ENCODE measurements around the gene SPAG16. TPM values are rescaled to one million over a fixed set of nuclear protein-coding genes. Genes with fewer than 3 reads are reported as not detected.

Gene SPAG16
- total RNA-seq, 2 donors from 2014 or later = 27.1 to 29.2 TPM

GRCh38 chr2:213764849-213765248 is 480.6 kb downstream of the SPAG16 start:
- Histone ChIP-seq H3K27ac (no peak overlapping the region), H3K9me3 (no peaks in the 10 kb centered on the region), H3K36me3 (no peaks in the 10 kb centered on the region), H3K27me3 (replicated peaks; ENCODE audit: insufficient read depth) (no peaks in the 10 kb centered on the region), H3K4me1 (replicated peaks) (no peaks in the 10 kb centered on the region), H3K4me3 (no peak overlapping the region)
- 88% methylated on average over 10 of the region's 10 CpGs for WGBS
- intact Hi-C loops (cut with DNase I) = no loop called here
- TF ChIP-seq POLR2AphosphoS5 (IDR thresholded peaks at IDR 0.05) (no peak), CTCF (IDR thresholded peaks at IDR 0.05) (no peak), POLR2A (IDR thresholded peaks at IDR 0.05) (no peak)
- DNase-seq (ENCODE audit: low spot score) = no peak

- 97% methylated on average over 1 of the region's 1 CpG for whole genome bisulfite sequencing
- Histone ChIP-seq H3K27ac (no peak overlapping the region), H3K9me3 (no peaks in the 10 kb centered on the region), H3K4me1 (replicated peaks) (no peaks in the 10 kb centered on the region), H3K27me3 (replicated peaks; ENCODE audit: insufficient read depth) (no peaks in the 10 kb centered on the region), H3K4me3 (no peak overlapping the region), H3K36me3 (no peaks in the 10 kb centered on the region)
- intact Hi-C loops (cut with DNase I) = no loop called here
- TF ChIP-seq POLR2A (IDR thresholded peaks at IDR 0.05) = no peak
- TF ChIP-seq CTCF (IDR thresholded peaks at IDR 0.05) = no peak
- no peak for TF ChIP-seq POLR2AphosphoS5 (IDR thresholded peaks at IDR 0.05)
- no peak for DNase-seq (ENCODE audit: low spot score)
Measured at GRCh38 chr2:213766062-213766461, 481.8 kb downstream of the SPAG16 start.

- no peaks in the 10 kb centered on the region for H3K27me3 ChIP-seq (replicated peaks; ENCODE audit: insufficient read depth)
- no peaks in the 10 kb centered on the region for H3K36me3 ChIP-seq
- H3K9me3 ChIP-seq = no peaks in the 10 kb centered on the region
- H3K4me1 ChIP-seq (replicated peaks) = no peaks in the 10 kb centered on the region
- no peak for DNase-seq (ENCODE audit: low spot score)
- 72% methylated on average over 3 of the region's 3 CpGs for WGBS
- no peak for TF ChIP-seq POLR2A (IDR thresholded peaks at IDR 0.05)
- no peak for TF ChIP-seq POLR2AphosphoS5 (IDR thresholded peaks at IDR 0.05)
- TF ChIP-seq CTCF (IDR thresholded peaks at IDR 0.05) = no peak
- H3K4me3 ChIP-seq = no peak overlapping the region
- H3K27ac ChIP-seq = no peak overlapping the region
- intact Hi-C loops (cut with DNase I) = no loop called here
Measured at GRCh38 chr2:213766465-213766901, 482.2 kb downstream of the SPAG16 start.

- DNase-seq (ENCODE audit: low spot score) = no peak
- H3K4me1 ChIP-seq (replicated peaks) = no peaks in the 10 kb centered on the region
- 94% methylated on average over 2 of the region's 2 CpGs for WGBS
- H3K4me3 ChIP-seq = no peak overlapping the region
- H3K9me3 ChIP-seq = no peaks in the 10 kb centered on the region
- H3K36me3 ChIP-seq = no peaks in the 10 kb centered on the region
- H3K27ac ChIP-seq = no peak overlapping the region
- TF ChIP-seq POLR2A (IDR thresholded peaks at IDR 0.05) (no peak), CTCF (IDR thresholded peaks at IDR 0.05) (no peak), POLR2AphosphoS5 (IDR thresholded peaks at IDR 0.05) (no peak)
- intact Hi-C loops (cut with DNase I) = no loop called here
- H3K27me3 ChIP-seq (replicated peaks; ENCODE audit: insufficient read depth) = no peaks in the 10 kb centered on the region
Measured at GRCh38 chr2:213787869-213788268, 503.6 kb downstream of the SPAG16 start.

GRCh38 chr2:213789940-213790339 is 505.7 kb downstream of the SPAG16 start:
- DNase-seq (ENCODE audit: low spot score) = no peak
- Histone ChIP-seq H3K36me3 (no peaks in the 10 kb centered on the region), H3K4me1 (replicated peaks) (no peaks in the 10 kb centered on the region), H3K9me3 (no peaks in the 10 kb centered on the region), H3K4me3 (no peak overlapping the region), H3K27me3 (replicated peaks; ENCODE audit: insufficient read depth) (no peaks in the 10 kb centered on the region), H3K27ac (no peak overlapping the region)
- no peak for TF ChIP-seq POLR2AphosphoS5 (IDR thresholded peaks at IDR 0.05)
- TF ChIP-seq POLR2A (IDR thresholded peaks at IDR 0.05) = no peak
- TF ChIP-seq CTCF (IDR thresholded peaks at IDR 0.05) = no peak
- intact Hi-C loops (cut with DNase I) = no loop called here
- 36% methylated on average over 1 of the region's 1 CpG for WGBS

Data from prostate gland (tissue), 2 donors.